ENCODE data around the gene MGAT4A. TPM values are rescaled to one million over a fixed set of nuclear protein-coding genes. Genes with fewer than 3 reads are reported as not detected.
"Not testable (repeated sequence)": the region's sequence is repeated elsewhere in the genome, so short reads cannot be mapped to it uniquely, and the experiment has no call there.

MGAT4A gene
- total RNA-seq, 1 donor from 2014 or later = 6.9 TPM

GRCh38 chr2:98759827-98760625 is 29.1 kb upstream of the MGAT4A start:
- ATAC-seq (no peak), DNase-seq (ENCODE audit: low spot score) (no peak)

- ATAC-seq (no peak), DNase-seq (ENCODE audit: low spot score) (no peak)
Measured at GRCh38 chr2:98759338-98759737, 28.4 kb upstream of the MGAT4A start.

- DNase-seq (ENCODE audit: low spot score) (peak; percentile 55), ATAC-seq (peak; percentile 64)
Measured at GRCh38 chr2:98757904-98758421, 27.0 kb upstream of the MGAT4A start.

GRCh38 chr2:98753801-98754200 is 22.9 kb upstream of the MGAT4A start:
- DNase-seq (ENCODE audit: low spot score) = no peak
- ATAC-seq = no peak

GRCh38 chr2:98752711-98753110 is 21.8 kb upstream of the MGAT4A start:
- not testable (repeated sequence) for DNase-seq (ENCODE audit: low spot score); ATAC-seq

GRCh38 chr2:98751748-98752147 is 20.8 kb upstream of the MGAT4A start:
- DNase-seq (ENCODE audit: low spot score) (no peak), ATAC-seq (no peak)

- no peak for ATAC-seq
- no peak for DNase-seq (ENCODE audit: low spot score)
Measured at GRCh38 chr2:98750593-98751282, 19.8 kb upstream of the MGAT4A start.

- no peak for DNase-seq (ENCODE audit: low spot score)
- ATAC-seq = no peak
Measured at GRCh38 chr2:98749066-98749450, 18.1 kb upstream of the MGAT4A start.

- DNase-seq (ENCODE audit: low spot score) (no peak), ATAC-seq (no peak)
Measured at GRCh38 chr2:98748292-98749065, 17.5 kb upstream of the MGAT4A start.

GRCh38 chr2:98747888-98748287 is 17.0 kb upstream of the MGAT4A start:
- ATAC-seq (no peak), DNase-seq (ENCODE audit: low spot score) (no peak)

GRCh38 chr2:98746426-98746825 is 15.5 kb upstream of the MGAT4A start:
- no peak for DNase-seq (ENCODE audit: low spot score)
- no peak for ATAC-seq

GRCh38 chr2:98744595-98744994 is 13.7 kb upstream of the MGAT4A start:
- ATAC-seq = no peak
- no peak for DNase-seq (ENCODE audit: low spot score)

- DNase-seq (ENCODE audit: low spot score) (no peak), ATAC-seq (no peak)
Measured at GRCh38 chr2:98743835-98744234, 12.9 kb upstream of the MGAT4A start.

- DNase-seq (ENCODE audit: low spot score) (no peak), ATAC-seq (no peak)
Measured at GRCh38 chr2:98739020-98739419, 8.1 kb upstream of the MGAT4A start.

GRCh38 chr2:98738304-98738703 is 7.4 kb upstream of the MGAT4A start:
- no peak for ATAC-seq

GRCh38 chr2:98737848-98738247 is 6.9 kb upstream of the MGAT4A start:
- DNase-seq (ENCODE audit: low spot score) (no peak), ATAC-seq (no peak)

More at GRCh38 chr2:98738304-98738703, 7.4 kb upstream of the MGAT4A start:
- no peak for DNase-seq (ENCODE audit: low spot score)

- no peak for DNase-seq (ENCODE audit: low spot score)
- no peak for ATAC-seq
Measured at GRCh38 chr2:98736464-98736889, 5.5 kb upstream of the MGAT4A start.

GRCh38 chr2:98734823-98735260 is 3.9 kb upstream of the MGAT4A start:
- ATAC-seq (no peak), DNase-seq (ENCODE audit: low spot score) (no peak)

- no peak for ATAC-seq
- no peak for DNase-seq (ENCODE audit: low spot score)
Measured at GRCh38 chr2:98734162-98734561, 3.2 kb upstream of the MGAT4A start.

GRCh38 chr2:98732430-98733051 is 1.6 kb upstream of the MGAT4A start:
- ATAC-seq = no peak
- no peak for DNase-seq (ENCODE audit: low spot score)

GRCh38 chr2:98731894-98732349 is 990 bp upstream of the MGAT4A start:
- DNase-seq (ENCODE audit: low spot score) (no peak), ATAC-seq (peak; percentile 7)
